GM18870 (cell line): ENCODE measurements around the gene ATP1B1.
"Not testable (repeated sequence)": the region's sequence is repeated elsewhere in the genome, so short reads cannot be mapped to it uniquely, and the experiment has no call there.

Experiments used
- ATAC-seq: cut with Tn5 transposase; IDR thresholded peaks from one replicate; pipeline ENCODE4 v1.9.1; 2021; ENCODE audit warnings: moderate library complexity; ENCODE audit not compliant: unreplicated experiment

ATP1B1 gene

DNA sequence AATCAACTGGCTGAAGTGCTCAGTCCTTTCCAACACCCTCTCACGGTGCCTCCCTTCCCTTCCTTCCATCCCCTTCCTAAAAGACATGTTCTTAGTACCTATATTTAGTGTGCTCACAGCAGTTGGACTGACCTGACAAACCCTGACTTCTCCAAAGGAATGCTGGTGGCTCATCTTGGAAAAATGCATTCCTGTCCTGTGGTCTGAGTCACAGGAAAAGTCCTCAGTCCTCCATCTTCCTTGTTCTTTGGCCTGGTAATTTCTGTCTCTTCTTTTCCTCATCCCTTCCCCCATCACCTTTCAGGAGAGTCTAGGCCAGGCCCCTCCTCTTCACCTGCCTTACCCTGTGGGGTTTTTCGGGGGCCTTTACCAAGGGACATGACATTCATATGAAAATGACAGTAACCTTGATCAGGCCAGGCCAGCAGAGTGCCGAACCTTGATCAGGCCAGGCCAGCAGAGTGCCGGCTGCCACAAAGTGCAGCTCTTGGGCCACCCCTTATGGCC is 7.2 kb downstream of the ATP1B1 start:
- no peak for ATAC-seq

GRCh38 chr1:169115891-169116585 is 9.5 kb downstream of the ATP1B1 start:
- peak; percentile 59 for ATAC-seq

- no peak for ATAC-seq
Measured at GRCh38 chr1:169117014-169117413, 10.5 kb downstream of the ATP1B1 start.

DNA sequence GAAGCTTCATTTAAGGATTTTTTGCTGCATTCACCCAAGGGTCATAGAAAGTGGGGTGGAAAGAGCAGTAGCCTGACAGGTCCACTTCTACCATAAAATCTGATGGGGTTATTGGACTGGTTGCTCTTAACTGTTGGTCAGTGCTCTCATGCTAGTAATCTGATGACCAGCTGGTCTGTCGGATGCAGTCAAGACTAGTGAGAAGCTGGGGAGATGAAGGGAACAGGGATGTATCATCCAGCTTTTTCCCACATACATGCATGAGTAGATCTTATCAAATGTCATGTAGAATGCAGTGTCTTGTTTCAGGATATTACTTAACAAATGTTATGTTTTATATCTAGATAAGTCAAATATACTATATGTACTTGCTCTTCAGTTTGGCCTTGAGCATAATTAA is 11.1 kb downstream of the ATP1B1 start:
- no peak for ATAC-seq

DNA sequence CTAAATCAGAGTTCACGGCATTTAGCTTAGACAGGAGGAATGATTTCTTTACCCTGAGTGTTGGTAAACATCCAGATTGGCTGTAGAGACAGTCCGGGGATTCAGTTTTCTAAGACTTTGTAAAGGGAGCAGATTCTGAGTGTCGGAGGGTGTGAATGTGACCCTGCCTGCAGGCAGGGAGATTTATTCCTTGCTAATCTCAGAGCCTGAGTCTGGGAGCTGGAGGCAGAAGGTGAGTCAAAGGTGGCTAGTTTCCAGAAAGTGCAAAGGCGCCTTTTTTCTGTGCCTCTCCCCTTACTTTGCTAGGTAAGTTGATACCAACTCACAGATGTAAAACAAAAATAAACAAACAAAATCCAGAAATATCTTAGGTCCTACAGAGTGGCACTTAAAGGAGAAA is 11.7 kb downstream of the ATP1B1 start:
- no peak for ATAC-seq

DNA sequence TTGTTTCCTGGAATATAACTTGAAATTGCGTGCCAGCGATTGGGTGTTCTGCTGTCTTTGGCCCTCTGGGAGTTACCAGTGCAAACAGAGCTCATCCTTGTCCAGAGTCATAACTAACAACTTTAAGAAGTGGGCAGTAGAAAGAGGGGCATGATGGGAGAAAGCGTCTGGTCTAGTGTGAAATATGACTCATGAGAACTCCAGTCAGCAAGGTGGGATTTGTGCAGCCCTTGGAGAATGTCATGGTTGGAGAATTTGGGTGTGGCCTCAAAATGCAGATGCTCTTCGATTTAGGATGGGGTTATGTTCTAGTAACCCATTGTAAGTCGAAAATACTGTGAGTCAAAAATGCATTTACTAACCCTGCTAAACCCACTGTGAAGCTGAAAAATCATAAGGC is 12.9 kb downstream of the ATP1B1 start:
- no peak for ATAC-seq

DNA sequence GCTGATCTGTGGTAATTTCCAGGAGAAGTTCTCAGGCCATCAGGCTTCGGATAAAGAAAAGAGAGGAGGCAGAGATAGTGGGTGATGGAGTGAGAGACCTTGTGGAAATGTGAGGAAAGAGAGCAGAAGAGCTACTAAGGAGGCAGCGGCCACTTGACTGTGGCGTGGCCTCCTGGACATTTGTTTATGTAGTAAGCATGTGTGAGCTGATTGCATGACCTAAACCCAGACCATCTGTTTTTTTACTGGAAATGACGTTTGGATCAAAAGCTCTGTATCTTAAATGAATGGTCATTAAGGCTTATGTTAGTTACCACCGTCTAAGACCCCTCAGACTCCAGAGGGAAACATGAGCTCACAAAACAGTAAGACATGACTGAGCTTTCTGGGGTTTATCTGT is 13.6 kb downstream of the ATP1B1 start:
- ATAC-seq: no peak

DNA sequence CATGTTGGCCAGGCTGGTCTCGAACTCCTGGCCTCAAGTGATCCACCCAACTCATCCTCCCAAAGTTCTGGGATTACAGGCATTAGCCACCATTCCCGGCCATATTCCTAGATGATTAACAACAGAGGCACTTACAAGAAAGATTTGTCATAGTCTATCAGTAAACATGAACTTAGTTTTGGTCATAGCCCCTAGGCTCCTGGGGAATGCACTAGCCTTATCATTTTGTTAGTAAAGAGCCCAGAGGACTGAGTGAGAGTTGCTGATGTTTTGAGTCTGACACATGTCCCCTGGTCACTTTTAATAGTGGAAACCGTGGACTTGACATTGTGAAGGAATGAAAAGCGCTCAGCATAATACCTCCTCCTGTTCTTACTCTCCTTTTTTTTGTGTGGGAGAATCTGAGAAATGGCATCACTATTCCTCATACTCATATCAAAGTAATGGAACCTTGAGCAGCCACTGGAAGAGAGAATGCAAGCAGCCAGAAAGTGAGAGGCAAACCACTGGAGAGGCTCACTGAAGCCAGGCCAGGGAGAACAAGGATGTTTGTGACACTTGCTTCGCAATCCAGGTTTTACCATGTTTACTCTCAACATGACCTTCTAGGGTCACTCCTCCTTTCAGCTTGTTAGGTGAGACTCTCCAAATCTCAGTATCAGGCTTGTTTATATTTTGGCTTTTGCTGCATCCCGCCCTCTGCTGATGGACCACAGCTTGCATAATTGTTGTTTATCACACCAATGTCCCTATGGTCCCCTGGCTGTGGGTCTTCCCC is 14.8 kb downstream of the ATP1B1 start:
- ATAC-seq: no peak

DNA sequence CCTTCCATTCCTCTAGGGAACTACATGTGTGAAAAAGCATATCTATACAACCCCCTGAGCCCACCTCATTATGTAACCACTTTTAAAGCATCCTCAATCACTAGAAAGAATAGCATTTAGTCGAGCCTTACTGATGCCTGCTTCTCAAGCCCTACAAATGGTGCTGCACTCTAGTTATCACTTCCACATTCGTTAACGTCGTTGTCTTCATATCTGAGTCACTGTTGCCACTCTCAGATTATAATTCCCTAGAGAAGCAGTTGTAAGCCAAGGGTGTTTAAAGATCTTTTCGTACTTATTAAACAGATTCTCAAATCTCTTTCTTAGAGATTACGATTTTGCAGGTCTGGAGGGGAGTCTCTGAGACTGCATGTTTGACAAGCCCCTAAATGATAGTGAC is 16.5 kb downstream of the ATP1B1 start:
- ATAC-seq: no peak

GRCh38 chr1:169124459-169124858 is 18.0 kb downstream of the ATP1B1 start:
- no peak for ATAC-seq

- ATAC-seq: not testable (repeated sequence)
Measured at GRCh38 chr1:169125597-169125996, 19.1 kb downstream of the ATP1B1 start.

DNA sequence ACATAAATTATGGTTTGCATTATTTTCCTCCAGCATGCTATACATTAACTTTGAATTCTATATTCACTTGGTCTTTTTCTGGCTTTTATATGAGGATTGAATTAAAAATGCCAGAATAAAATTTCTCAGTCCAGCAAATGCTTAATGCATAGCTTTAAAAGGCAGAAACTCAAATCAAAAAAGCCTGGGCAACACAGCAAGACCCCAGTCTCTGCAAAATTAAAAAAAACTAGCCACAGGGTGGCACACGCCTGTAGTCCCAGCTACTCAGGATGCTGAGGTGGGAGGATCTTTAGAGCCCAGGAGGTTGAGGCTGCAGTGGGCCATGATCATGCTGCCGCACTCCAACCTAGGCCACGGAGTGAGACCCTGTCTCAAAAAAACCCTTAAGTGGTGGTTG is 19.8 kb downstream of the ATP1B1 start:
- no peak for ATAC-seq

DNA sequence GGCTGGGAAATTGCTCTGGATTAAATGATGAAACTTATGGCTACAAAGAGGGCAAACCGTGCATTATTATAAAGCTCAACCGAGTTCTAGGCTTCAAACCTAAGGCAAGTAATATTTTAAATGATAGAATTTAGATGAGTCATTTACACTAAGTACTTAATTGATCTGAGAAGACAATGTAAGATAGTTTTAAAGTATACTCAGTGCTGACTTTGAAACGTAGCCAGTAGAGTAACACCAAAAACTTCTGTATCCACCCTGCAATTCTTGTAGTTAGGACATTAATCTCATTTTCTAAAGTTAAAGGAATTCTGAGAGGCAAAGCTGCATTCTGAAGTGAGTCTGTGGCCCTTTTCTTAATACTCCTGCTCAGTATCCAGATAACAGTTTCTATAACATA is 20.8 kb downstream of the ATP1B1 start:
- no peak for ATAC-seq

- ATAC-seq: no peak
Measured at GRCh38 chr1:169128562-169128961, 22.1 kb downstream of the ATP1B1 start.

DNA sequence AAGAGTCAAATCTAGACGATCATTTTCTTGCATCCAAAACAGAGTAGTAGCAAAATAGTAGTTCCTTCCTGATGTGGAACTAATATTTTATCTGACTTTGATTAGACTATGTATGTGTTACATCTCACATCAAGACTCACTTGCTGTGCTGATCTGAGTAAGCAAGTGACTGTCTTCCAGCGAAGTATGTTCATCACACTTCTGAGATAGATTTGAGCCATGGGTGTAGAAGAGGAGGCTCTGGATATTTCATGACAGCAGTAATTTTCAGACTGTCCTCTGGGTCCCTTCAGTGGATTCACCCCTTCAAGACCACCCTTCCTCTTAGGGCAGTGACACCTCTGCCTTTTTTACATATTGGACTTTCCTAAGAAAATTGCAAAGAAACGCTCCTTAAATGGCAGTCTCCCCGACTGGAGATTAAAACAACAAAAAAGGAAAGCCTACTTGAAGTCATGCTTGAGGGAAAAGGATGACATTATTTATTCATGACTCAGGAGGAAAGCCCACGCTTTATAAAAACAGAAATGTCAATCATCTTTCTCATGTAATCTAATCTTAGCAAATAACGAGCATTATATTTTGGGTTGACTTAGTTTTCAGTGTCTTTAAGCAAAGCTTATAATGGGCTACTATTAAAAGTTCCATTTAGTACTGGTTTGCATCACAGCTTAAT is 22.8 kb downstream of the ATP1B1 start:
- no peak for ATAC-seq

GRCh38 chr1:169130683-169131082 is 24.2 kb downstream of the ATP1B1 start:
- ATAC-seq: no peak

DNA sequence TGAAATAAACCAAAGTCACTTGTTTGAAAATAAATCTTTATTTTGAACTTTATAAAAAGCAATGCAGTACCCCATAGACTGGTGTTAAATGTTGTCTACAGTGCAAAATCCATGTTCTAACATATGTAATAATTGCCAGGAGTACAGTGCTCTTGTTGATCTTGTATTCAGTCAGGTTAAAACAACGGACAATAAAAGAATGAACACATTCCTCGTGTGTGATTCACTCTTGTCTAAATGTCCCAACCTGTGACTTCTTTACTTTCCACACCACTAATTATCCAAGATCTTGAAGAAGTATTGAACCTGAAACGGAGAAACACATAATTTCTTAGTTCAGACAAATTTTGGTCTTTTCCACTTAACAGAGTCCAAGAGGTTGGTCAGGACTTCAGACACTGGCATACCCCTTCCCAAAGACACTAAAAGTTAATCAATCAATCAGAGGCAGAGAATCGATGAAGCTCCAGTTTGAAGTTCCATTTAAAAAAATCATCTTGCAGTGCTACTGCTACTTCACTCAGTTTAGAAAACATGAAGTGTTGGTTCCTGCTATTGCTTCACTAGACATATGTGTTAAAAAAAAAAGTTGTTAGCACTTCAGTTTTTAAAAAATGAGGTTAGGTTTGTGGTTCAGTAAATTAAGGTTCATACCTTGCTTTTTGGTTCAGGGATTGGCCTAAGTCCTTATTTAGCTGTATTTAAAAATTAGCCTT is 26.2 kb downstream of the ATP1B1 start:
- no peak for ATAC-seq

DNA sequence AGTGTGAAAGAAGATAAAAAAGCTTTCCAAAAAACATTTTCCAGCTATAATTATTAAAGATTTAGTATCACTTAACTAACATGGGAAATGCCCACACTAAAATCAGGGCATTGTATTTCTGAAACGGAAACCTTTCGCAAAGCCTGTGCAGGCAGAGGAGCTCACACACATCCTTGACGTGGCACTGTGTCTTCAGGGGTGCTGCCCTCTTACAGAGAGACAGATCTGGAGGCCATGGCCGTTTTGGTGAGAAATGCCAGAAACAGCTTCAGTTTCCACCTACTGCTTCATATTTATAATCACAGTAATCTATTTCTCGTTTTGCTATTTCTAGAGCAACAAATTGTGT is 26.7 kb downstream of the ATP1B1 start:
- no peak for ATAC-seq

DNA sequence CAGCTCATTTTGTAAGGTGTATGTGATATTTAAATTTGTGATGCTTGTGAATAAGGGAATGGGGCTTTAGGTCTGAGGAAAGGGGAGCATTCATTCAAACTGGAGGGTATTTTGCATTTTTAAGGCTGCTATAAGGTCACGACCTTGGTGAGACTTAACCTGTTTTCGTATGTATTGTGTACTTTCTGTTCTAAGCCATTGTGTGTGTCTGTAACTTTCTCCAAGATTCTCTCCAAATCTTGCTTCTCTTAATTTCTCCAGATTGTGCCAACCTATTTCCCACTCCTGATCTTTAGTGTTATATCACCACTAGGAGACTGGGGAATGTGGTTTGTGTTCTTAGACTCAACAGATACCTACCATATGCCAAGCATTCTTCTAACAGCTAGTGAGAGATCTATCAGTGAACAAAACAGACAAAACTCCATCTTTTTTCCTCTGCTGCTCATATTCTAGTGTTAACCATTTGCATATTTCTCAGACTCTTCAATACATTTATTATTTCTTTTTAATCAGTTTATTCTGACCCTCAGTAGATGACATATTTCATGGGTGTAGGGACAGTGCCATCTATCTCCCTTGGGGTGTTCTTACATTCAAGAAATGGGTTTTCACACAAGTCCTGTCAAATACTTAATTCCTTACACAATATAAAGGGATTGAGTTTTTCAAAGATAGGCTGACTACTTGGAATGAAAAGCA is 27.5 kb downstream of the ATP1B1 start:
- ATAC-seq: no peak

DNA sequence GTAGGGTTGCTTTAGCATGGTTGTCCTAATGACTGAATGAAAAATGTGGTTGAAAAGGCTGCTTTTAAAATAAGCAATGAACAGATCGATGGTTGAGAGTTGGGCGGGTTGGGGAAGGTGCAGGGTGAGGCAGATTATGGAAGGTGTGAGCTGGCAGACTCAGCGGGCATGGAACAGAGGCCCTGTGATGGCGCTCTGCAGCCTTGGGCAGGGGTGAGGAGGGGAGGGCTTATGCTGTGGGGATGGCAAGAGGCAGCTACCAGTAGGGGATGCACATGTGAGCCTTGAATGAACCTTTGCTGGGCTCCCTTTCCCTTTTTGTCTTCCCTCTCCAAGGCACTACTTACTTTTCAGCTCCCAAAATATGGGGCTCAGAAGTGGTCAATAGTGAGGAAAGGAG is 30.9 kb downstream of the ATP1B1 start:
- ATAC-seq: no peak
